ENCODE measurements around the gene ANGPTL1. TPM values are rescaled to one million over a fixed set of nuclear protein-coding genes. Genes with fewer than 3 reads are reported as not detected.

ANGPTL1 gene
- total and polyA plus RNA-seq, 2 of the 8 experiments (the other 6 are each of a cell fraction or from before 2014, with no cell fraction given): not detected

GRCh38 chr1:178918955-178919354, 48.1 kb upstream of the ANGPTL1 start:
- no peak overlapping the region for H3K4me3 ChIP-seq (ENCODE audit: extremely low read depth in 1 of 4, insufficient read depth in 2 of 4, low read depth in 3 of 4, low read length in 4 of 4)
- no peak overlapping the region for H2AFZ ChIP-seq (ENCODE audit: low read length)
- no peak overlapping the region for H3K4me2 ChIP-seq (ENCODE audit: insufficient read depth in 1 of 2, low read depth in 2 of 2, low read length in 2 of 2)
- no peak overlapping the region for H2BK20ac ChIP-seq (ENCODE audit: low read length)
- no peaks in the 10 kb centered on the region for H3K9me3 ChIP-seq (ENCODE audit: insufficient read depth in 2 of 2, low read depth in 1 of 2, low read length in 1 of 2)
- H3K56ac ChIP-seq (replicated peaks; ENCODE audit: insufficient read length, low read depth, low read length): no peak overlapping the region
- H2BK12ac ChIP-seq (ENCODE audit: low read depth, low read length): no peak overlapping the region
- H3K27ac ChIP-seq (ENCODE audit: low read depth, low read length): no peak overlapping the region
- no peak overlapping the region for H2BK5ac ChIP-seq (ENCODE audit: low read depth, low read length)
- no peak overlapping the region for H4K91ac ChIP-seq (replicated peaks; ENCODE audit: insufficient read length, low read length)
- H3K4me1 ChIP-seq (replicated peaks in 1 of 4; ENCODE audit: control insufficient read depth in 3 of 4, insufficient read depth in 4 of 4, low read length in 3 of 4): 0 out of 7 replicates have a peak, but pooled peaks cover 0 to 2% (median 0%) of the 10 kb centered on the region in 4 experiments
- ChIA-PET CTCF (ENCODE audit: partially characterized antibody) (interaction anchor here (2.2 kb wide), 1 partner anchor 84 kb away, joined by 11 read pairs; no protein-coding TSS in a partner anchor), POLR2A (ENCODE audit: partially characterized antibody) (interaction anchor here (1.3 kb wide), 1 partner anchor 10 kb away, joined by 3 read pairs; no protein-coding TSS in a partner anchor)
- H3K9ac ChIP-seq (replicated peaks in 1 of 4; ENCODE audit: extremely low read depth in 1 of 4, low read depth in 3 of 4, low read length in 3 of 4): no peak overlapping the region
- peaks cover 0 to 5% (median 1%) of the 10 kb centered on the region in 4 experiments; a peak in 2 of 8 replicates for H3K36me3 ChIP-seq (ENCODE audit: control insufficient read depth in 2 of 4, insufficient read depth in 4 of 4, low read length in 3 of 4)
- H2BK15ac ChIP-seq (ENCODE audit: low read length): no peak overlapping the region
- no peak for DNase-seq (ENCODE audit: low read depth in 1 of 2, low spot score in 2 of 2)
- no peak overlapping the region for H4K5ac ChIP-seq (ENCODE audit: insufficient read length, low read depth, low read length)
- H3K23ac ChIP-seq (ENCODE audit: insufficient read length): no peak overlapping the region
- no peaks in the 10 kb centered on the region for H3K27me3 ChIP-seq (replicated peaks in 1 of 4; ENCODE audit: control insufficient read depth in 3 of 4, extremely low read depth in 1 of 4, insufficient read depth in 3 of 4, low read length in 3 of 4)
- H2AK5ac ChIP-seq (ENCODE audit: low read depth, low read length): no peak overlapping the region
- no peak for TF ChIP-seq USF2 (IDR thresholded peaks at IDR 0.05; ENCODE audit: low read length)
- no peak for TF ChIP-seq TBP (IDR thresholded peaks at IDR 0.05; ENCODE audit: low read depth, low read length)
- no peak for TF ChIP-seq ZNF274 (IDR thresholded peaks at IDR 0.05; ENCODE audit: borderline replicate concordance, extremely low read depth, low read length)
- no peak for TF ChIP-seq RAD21 (IDR thresholded peaks at IDR 0.05 in 1 of 2, conservative IDR thresholded peaks at IDR 0.05 in 1 of 2; ENCODE audit: low read depth in 2 of 2, low read length in 2 of 2)
- TF ChIP-seq SP4 (IDR thresholded peaks at IDR 0.05; ENCODE audit: low read length): no peak
- TF ChIP-seq EZH2 (IDR thresholded peaks at IDR 0.05; ENCODE audit: low read depth, low read length, severe bottlenecking): no peak
- TF ChIP-seq SIN3A (conservative IDR thresholded peaks at IDR 0.05 in 1 of 2, IDR thresholded peaks at IDR 0.05 in 1 of 2; ENCODE audit: low read depth in 1 of 2, low read length in 2 of 2): no peak
- TF ChIP-seq RNF2 (IDR thresholded peaks at IDR 0.05; ENCODE audit: borderline replicate concordance, low read depth, low read length, missing control alignments, poor library complexity, severe bottlenecking): no peak
- no peak for TF ChIP-seq TEAD4 (IDR thresholded peaks at IDR 0.05; ENCODE audit: low read depth, low read length)
- no peak for TF ChIP-seq RFX5 (IDR thresholded peaks at IDR 0.05; ENCODE audit: borderline replicate concordance, low read depth, low read length)
- no peak for TF ChIP-seq KDM5A (IDR thresholded peaks at IDR 0.05; ENCODE audit: low read length)
- no peak overlapping the region for H3K18ac ChIP-seq (ENCODE audit: extremely low read depth, low read length)
- no peaks in the 10 kb centered on the region for H3K23me2 ChIP-seq (ENCODE audit: low read depth, low read length)
- no peaks in the 10 kb centered on the region for H3K79me2 ChIP-seq (ENCODE audit: control insufficient read depth in 1 of 2, insufficient read depth in 2 of 2, low read length in 2 of 2)
- no peak overlapping the region for H3K4ac ChIP-seq (replicated peaks; ENCODE audit: insufficient read length, low read depth, low read length)
- no peaks in the 10 kb centered on the region for H3K79me1 ChIP-seq (ENCODE audit: low read depth, low read length)
- WGBS, 2 experiments (ENCODE audit: extremely low coverage in 1 of 2, insufficient coverage in 1 of 2, insufficient read length in 1 of 2, insufficient replicate concordance in 2 of 2, low coverage in 1 of 2, low lambda C conversion rate in 2 of 2, missing lambda C conversion rate in 1 of 2): 73% methylated on average over 2 of the region's 2 CpGs; no CpG with 5 or more reads in 1 of the 2 experiments
- H4K8ac ChIP-seq (ENCODE audit: extremely low read depth, insufficient read depth, low read length): no peak overlapping the region
- H2BK120ac ChIP-seq (replicated peaks; ENCODE audit: low read depth, low read length): no peak overlapping the region
- no peak for FAIRE-seq
- no peak overlapping the region for H3K14ac ChIP-seq (ENCODE audit: insufficient read length)
- H4K20me1 ChIP-seq (replicated peaks in 1 of 2; ENCODE audit: control insufficient read depth in 1 of 2, insufficient read depth in 2 of 2, low read length in 2 of 2): no peaks in the 10 kb centered on the region

Data from H1 (cell line).